Breast epithelium (tissue), 4 donors: ENCODE measurements around the gene INSL3. TPM values are rescaled to one million over a fixed set of nuclear protein-coding genes. Genes with fewer than 3 reads are reported as not detected.
A peak's percentile ranks its signal among the peaks of the same experiment; 100 is the strongest.

Experiments used
- DNase-seq, 2 donors: peaks; one replicate each; pipeline ENCODE4 v3.0.0-alpha.2; 2019; ENCODE audit warnings: low spot score in 2 of 2
- H3K27ac ChIP-seq, 2 donors: fragments of 200-600 bp; sonication (generic) in 1 of 2; one replicate each; pipeline ENCODE4 v1.5.1; 2016 to 2019; ENCODE audit warnings: mild to moderate bottlenecking in 1 of 2
- H3K27me3 ChIP-seq, 2 donors: fragments of 200-600 bp; sonication (generic) in 1 of 2; one replicate each; pipeline versions ENCODE4 v1.5.1 to v1.6.0; 2017 to 2019; ENCODE audit warnings: control low read depth in 1 of 2, mild to moderate bottlenecking in 1 of 2
- H3K36me3 ChIP-seq: fragments of 200-600 bp; one replicate; pipeline ENCODE4 v1.5.1; 2019
- H3K4me1 ChIP-seq, 2 donors: fragments of 200-600 bp; sonication (generic); one replicate each; pipeline ENCODE4 v1.5.1; 2016 to 2019; ENCODE audit warnings: control low read depth in 1 of 2
- H3K4me3 ChIP-seq, 3 donors: fragments of 200-600 bp; sonication (generic); 1 replicate in 2 of 3; 2 replicates in 1 of 3; pipeline ENCODE4 v1.5.1; 2016 to 2019; ENCODE audit warnings: mild to moderate bottlenecking in 3 of 3, moderate library complexity in 2 of 3
- H3K9me3 ChIP-seq, 2 donors: fragments of 200-600 bp; sonication (generic) in 1 of 2; one replicate each; pipeline ENCODE4 v1.5.1; 2016 to 2019; ENCODE audit warnings: control low read depth in 1 of 2
- POLR2A ChIP-seq: fragments of 450-650 bp; IDR thresholded peaks from one replicate; pipeline ENCODE4 v1.6.1; 2016; ENCODE audit warnings: antibody characterized with exemption, mild to moderate bottlenecking, moderate library complexity
- POLR2AphosphoS5 ChIP-seq, 3 donors: sonication (generic); formaldehyde crosslinking; IDR thresholded peaks; one replicate each; pipeline ENCODE4 v1.6.1; 2017; ENCODE audit warnings: antibody characterized with exemption in 3 of 3
- intact Hi-C: fragments of 100-400 bp; cut with DNase I; formaldehyde crosslinking; loops from one replicate; pipeline ENCODE4 v1.15.1; 2023; ENCODE audit warnings: low total_unique reads
- total RNA-seq, 3 donors: library from RNA; depleted of rRNA; stranded (reverse); fragments of >200 nt; gene quantifications; one replicate each; pipeline ENCODE4 v1.1.0, GENCODE V29; 2016
- TF ChIP-seq, protein P1 (sequence below), 3 donors: fragments of 450-650 bp; IDR thresholded peaks; one replicate each; pipeline ENCODE4 v1.5.1; 2016 to 2017; ENCODE audit warnings: antibody characterized with exemption in 3 of 3, mild to moderate bottlenecking in 3 of 3, moderate library complexity in 3 of 3

INSL3 gene
- total RNA-seq, 3 donors from 2014 or later = 0.66 TPM; not detected in 2

DNA sequence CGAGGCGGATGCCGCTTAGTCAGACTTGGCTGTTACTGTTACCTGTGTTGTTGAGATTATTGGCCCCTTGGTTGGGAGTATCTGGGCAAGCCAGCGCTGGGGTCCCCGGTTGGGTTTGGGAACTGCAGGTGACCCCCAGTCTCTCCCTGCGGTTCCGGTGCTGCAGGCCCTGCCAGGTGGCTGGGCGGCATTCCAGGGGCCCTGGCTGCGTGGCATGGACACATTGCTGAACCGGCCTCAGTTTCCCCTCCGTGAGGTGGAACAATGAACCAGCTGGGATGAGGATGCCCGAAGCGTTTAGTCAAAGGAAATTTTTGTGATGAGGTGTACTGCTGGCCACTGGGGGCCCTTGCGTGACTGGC lies 25.8 kb downstream of the INSL3 start:
- intact Hi-C loops = loop anchor here (5.0 kb wide), 1 partner anchor 768 kb away; the partner anchor contains the start of gene CPAMD8
- TF ChIP-seq POLR2AphosphoS5 (IDR thresholded peaks at IDR 0.05) (no peak), POLR2A (no peak)
- TF ChIP-seq, protein P1, sequence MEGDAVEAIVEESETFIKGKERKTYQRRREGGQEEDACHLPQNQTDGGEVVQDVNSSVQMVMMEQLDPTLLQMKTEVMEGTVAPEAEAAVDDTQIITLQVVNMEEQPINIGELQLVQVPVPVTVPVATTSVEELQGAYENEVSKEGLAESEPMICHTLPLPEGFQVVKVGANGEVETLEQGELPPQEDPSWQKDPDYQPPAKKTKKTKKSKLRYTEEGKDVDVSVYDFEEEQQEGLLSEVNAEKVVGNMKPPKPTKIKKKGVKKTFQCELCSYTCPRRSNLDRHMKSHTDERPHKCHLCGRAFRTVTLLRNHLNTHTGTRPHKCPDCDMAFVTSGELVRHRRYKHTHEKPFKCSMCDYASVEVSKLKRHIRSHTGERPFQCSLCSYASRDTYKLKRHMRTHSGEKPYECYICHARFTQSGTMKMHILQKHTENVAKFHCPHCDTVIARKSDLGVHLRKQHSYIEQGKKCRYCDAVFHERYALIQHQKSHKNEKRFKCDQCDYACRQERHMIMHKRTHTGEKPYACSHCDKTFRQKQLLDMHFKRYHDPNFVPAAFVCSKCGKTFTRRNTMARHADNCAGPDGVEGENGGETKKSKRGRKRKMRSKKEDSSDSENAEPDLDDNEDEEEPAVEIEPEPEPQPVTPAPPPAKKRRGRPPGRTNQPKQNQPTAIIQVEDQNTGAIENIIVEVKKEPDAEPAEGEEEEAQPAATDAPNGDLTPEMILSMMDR (IDR thresholded peaks at IDR 0.05) = no peak
- Histone ChIP-seq H3K4me1 (no peaks in the 10 kb centered on the region), H3K4me3 (peak overlapping the region in 2 of 3 donors; percentile 44 to 59), H3K27ac (peak overlapping the region; percentile 55 to 59), H3K9me3 (no peaks in the 10 kb centered on the region), H3K36me3 (no peaks in the 10 kb centered on the region), H3K27me3 (peaks cover 0 to 20% of the 10 kb centered on the region in 2 donors)
- no peak for DNase-seq

GRCh38 chr19:17794731-17795494 lies 26.4 kb downstream of the INSL3 start, which contains the start of gene B3GNT3:
TSS of gene B3GNT3 (plus strand) at chr19:17795138. CDS start at chr19:17807808, 12,670 bp downstream.
- Histone ChIP-seq H3K27ac (peak within 1 kb of the TSS; percentile 55 to 59), H3K9me3 (no peaks in the 10 kb centered on the region), H3K27me3 (peaks cover 0 to 20% of the 10 kb centered on the region in 2 donors), H3K4me3 (peak within 1 kb of the TSS; percentile 10 to 59 (median 44)), H3K4me1 (no peaks in the 10 kb centered on the region), H3K36me3 (no peaks in the 10 kb centered on the region)
- intact Hi-C loops = loop anchor here (5.0 kb wide), 1 partner anchor 768 kb away; the partner anchor contains the start of gene CPAMD8
- peak in 1 of 2 donors; percentile 24 for DNase-seq
- TF ChIP-seq POLR2A = no peak
- TF ChIP-seq POLR2AphosphoS5 (IDR thresholded peaks at IDR 0.05) = no peak
- TF ChIP-seq, protein P1 (IDR thresholded peaks at IDR 0.05) = no peak

DNA sequence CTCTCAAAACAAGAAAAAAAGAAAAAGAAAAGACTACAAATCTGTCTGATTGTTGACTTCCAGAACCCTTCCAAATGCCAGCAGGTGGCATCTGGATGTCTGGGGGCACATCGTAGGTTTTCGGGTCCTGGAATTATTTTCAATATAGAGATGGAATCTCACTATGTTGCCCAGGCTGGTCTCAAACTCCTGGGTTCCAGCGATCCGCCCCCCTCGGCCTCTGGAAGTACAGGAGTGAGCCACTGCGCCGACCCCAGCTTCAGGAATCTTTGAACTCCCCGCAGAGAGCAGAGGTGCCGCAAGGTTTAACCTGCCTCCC lies 26.9 kb downstream of the INSL3 start:
- H3K27me3 ChIP-seq = peaks cover 0 to 20% of the 10 kb centered on the region in 2 donors
- H3K27ac ChIP-seq = peak overlapping the region in 1 of 2 donors; percentile 55
- peak overlapping the region in 2 of 3 donors; percentile 44 to 59 for H3K4me3 ChIP-seq
- H3K9me3 ChIP-seq = no peaks in the 10 kb centered on the region
- no peaks in the 10 kb centered on the region for H3K36me3 ChIP-seq
- H3K4me1 ChIP-seq = no peaks in the 10 kb centered on the region
- TF ChIP-seq POLR2A (no peak), POLR2AphosphoS5 (IDR thresholded peaks at IDR 0.05) (no peak)
- TF ChIP-seq, protein P1 (IDR thresholded peaks at IDR 0.05) = no peak
- intact Hi-C loops = no loop called here
- DNase-seq = no peak

- no peaks in the 10 kb centered on the region for H3K4me1 ChIP-seq
- intact Hi-C loops = no loop called here
- no peaks in the 10 kb centered on the region for H3K36me3 ChIP-seq
- H3K27ac ChIP-seq = no peak overlapping the region
- no peak for TF ChIP-seq POLR2AphosphoS5 (IDR thresholded peaks at IDR 0.05)
- TF ChIP-seq, protein P1 (IDR thresholded peaks at IDR 0.05) = no peak
- TF ChIP-seq POLR2A = no peak
- no peak for DNase-seq
- no peak overlapping the region for H3K4me3 ChIP-seq
- H3K27me3 ChIP-seq = peaks cover 0 to 8% of the 10 kb centered on the region in 2 donors
- no peaks in the 10 kb centered on the region for H3K9me3 ChIP-seq
Observed at GRCh38 chr19:17790059-17790780, 31.1 kb downstream of the INSL3 start.

GRCh38 chr19:17788632-17789031 lies 32.7 kb downstream of the INSL3 start:
- H3K36me3 ChIP-seq = no peaks in the 10 kb centered on the region
- no peak for TF ChIP-seq POLR2A
- no peak for TF ChIP-seq POLR2AphosphoS5 (IDR thresholded peaks at IDR 0.05)
- TF ChIP-seq, protein P1 (IDR thresholded peaks at IDR 0.05) = no peak
- H3K27me3 ChIP-seq = no peaks in the 10 kb centered on the region
- H3K27ac ChIP-seq = no peak overlapping the region
- no peak for DNase-seq
- H3K9me3 ChIP-seq = no peaks in the 10 kb centered on the region
- H3K4me3 ChIP-seq = no peak overlapping the region
- no peaks in the 10 kb centered on the region for H3K4me1 ChIP-seq
- intact Hi-C loops = no loop called here
